HG02884 (cell line): ENCODE results near the gene TYROBP.
"Not testable (repeated sequence)": the region's sequence is repeated elsewhere in the genome, so short reads cannot be mapped to it uniquely, and the experiment has no call there.

Source experiments
- ATAC-seq: cut with Tn5 transposase; IDR thresholded peaks from one replicate; pipeline ENCODE4 v1.9.1; 2021; ENCODE audit warnings: mild to moderate bottlenecking, moderate library complexity; ENCODE audit not compliant: unreplicated experiment

TYROBP gene

DNA sequence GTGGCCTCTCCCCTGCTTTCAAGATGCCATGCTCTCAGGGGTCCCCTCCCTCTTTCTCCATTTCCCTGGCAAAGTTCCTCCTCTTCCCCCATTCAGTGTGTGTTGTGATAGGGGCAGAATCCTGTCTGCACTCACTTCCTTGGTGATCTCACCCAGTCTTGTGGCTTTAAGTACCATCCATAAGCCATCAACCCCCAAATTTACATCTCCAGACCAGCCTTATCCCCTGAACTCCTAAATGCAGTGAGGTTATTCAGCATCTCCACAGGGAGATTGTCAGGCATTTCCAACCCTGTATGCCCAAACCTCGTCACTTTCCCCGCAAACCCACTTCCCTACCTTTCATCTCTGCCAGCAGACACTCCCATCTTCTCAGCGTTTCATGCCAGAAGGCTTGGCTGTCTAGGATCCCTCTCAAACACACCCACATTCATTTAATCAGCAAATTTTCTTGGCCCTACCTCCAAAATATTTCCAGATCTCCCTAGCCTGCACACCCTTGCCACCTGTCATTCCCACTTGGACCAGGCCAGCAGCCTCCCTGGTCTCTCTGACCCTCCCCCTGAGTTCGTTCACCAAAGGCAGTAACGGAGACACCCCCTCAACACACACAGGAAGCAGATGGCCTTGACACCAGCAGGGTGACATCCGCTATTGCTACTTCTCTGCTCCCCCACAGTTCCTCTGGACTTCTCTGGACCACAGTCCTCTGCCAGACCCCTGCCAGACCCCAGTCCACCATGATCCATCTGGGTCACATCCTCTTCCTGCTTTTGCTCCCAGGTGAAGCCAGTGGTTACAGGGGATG, 6.0 kb downstream of the TYROBP start, which contains the start of gene HCST:
TSS of gene HCST (plus strand) at position 676 of the 808 bp plus-strand sequence. CDS start at position 741, 65 bp downstream.
- ATAC-seq = no peak

GRCh38 chr19:35901055-35901644, 6.9 kb downstream of the TYROBP start:
- ATAC-seq = no peak

- no peak for ATAC-seq
Observed at GRCh38 chr19:35899547-35900214, 8.4 kb downstream of the TYROBP start.

GRCh38 chr19:35898499-35898809, 9.6 kb downstream of the TYROBP start:
- ATAC-seq = no peak

DNA sequence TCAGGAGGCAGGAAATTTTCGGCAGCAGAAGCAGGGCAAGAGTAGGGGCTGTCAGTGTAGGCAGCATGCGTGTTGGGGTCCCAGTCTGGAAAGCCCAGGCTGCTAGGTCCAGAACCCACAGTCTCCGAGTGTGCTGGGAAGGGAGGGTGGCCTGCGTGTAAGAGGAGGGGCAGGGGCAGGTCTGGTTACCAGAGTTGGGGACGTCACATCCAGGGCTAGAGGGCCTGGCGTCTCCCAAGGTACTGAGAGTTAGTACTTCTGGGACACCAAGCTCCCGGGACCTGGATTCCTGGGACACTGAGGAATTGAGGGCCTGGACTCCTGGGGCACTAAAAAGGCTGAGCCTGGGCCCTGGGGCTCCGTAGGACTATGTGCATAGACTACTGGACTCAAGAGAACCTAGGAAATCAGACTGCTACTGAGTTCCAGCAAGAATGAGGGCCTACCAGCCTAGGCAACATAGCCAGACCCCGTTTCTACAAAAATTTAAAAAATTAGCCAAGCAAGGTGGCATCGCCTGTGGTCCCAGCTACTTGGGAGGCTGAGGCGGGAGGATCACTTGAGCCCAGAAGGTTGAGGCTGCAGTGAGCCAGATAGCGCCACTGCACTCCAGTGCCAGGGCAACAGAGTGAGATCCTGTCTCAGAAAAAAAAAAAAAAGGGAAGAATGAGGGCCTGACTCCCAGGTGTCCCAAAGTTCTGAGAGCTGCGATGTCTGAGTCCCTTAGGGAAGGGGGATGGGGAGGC, 10.2 kb downstream of the TYROBP start:
- ATAC-seq = no peak

GRCh38 chr19:35896643-35897040, 11.5 kb downstream of the TYROBP start:
- ATAC-seq = no peak

GRCh38 chr19:35895911-35896642, 12.0 kb downstream of the TYROBP start:
- ATAC-seq = no peak

- ATAC-seq = no peak
Observed at GRCh38 chr19:35894342-35894741, 13.8 kb downstream of the TYROBP start.

DNA sequence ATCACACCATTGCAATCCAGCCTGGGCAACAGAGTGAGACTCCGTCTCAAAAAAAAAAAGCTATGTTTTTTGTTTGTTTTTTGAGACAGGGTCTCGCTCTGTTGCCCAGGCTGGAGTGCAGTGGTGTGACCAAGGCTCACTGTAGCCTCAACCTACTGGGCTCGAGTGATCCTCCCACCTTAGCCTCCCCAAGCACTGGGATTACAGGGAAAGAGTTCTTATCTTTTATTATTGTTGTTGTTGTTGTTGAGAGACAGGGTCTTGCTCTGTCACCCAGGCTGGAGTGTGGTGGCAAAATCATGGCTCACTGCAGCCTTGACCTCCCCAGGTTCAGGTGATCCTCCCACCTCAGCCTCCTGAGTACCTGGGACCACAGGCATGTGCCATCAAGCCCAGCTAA, 16.3 kb downstream of the TYROBP start:
- not testable (repeated sequence) for ATAC-seq

DNA sequence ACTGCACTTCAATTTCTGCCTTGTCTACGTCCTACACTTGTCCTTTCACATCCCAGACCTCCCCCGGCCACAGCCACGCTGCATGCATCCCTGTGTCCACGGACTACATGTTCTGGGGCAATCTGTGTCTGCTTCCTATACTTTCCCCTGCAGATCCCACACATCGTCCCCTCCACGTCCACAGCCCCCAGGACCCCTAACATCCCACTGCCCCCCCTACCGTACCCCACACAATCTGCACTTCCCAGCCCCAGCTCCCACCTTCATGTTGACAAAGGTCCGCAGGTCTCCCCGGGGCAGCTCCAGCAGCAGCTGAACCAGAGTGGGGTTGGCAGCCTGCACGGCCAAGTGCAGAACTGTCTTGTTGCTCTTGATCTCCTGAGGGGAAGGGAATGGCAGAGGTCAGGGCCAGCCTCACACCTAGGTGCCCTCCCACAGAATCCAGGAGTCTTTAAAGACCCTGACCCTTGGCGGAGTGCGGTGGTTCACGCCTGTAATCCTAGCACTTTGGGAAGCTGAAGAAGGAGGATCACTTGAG, 17.9 kb downstream of the TYROBP start:
- no peak for ATAC-seq

DNA sequence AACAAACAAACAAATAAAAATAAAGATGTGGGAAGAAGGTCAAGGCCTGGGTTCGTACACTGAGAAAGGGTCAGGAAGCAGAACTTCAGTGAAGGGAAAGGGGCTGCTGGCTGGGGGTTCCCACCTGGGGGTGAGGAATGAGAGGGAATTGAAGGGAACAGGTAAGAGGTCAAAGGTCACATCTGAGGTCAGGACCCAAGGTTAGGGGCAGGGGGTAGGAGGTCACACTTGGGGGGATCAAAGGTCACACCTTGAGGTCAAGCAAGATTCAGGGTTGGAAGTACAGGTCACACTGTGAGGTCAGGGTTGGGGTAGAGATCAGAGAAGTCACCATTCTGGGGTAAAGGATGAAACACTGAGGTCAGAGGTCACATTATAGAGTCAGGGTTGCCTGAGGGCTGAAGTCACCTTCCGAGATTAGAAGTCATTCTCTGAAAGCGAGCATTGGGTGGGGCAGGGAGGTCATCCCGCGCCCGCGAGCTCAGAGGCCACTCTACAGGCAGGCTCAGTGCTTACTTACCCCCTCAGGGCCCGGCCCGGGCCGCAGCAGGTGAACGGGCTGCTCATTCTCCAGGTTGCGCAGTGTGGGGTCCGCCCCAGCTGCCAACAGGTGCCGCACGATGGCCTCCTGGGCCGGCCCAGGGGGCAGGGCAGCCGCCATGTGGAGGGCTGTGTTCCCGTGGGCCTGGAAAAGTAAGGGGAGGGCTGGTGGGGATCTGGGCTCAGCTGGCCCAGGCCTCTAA, 18.6 kb downstream of the TYROBP start:
- no peak for ATAC-seq

- ATAC-seq = no peak
Observed at GRCh38 chr19:35888398-35888797, 19.7 kb downstream of the TYROBP start.

GRCh38 chr19:35887197-35887596, 20.9 kb downstream of the TYROBP start:
- no peak for ATAC-seq

DNA sequence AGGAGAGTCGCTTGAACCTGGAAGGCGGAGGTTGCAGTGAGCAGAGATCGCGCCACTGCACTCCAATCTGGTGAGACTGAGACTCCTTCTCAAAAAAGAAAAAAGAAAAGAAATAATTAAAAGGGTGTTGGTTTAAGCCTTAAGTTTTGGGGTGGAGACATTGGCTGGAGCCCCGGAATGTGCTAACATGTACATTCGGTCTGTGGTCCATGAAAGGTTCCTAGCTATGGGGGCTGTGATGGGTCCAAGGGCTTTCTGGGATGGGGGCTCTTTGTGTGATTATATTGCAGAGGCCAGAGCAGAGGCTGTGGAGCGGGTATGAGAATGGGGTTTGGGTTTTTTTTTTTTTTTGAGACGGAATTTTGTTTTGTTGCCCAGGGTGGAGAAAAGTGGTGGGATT, 22.2 kb downstream of the TYROBP start:
- no peak for ATAC-seq

DNA sequence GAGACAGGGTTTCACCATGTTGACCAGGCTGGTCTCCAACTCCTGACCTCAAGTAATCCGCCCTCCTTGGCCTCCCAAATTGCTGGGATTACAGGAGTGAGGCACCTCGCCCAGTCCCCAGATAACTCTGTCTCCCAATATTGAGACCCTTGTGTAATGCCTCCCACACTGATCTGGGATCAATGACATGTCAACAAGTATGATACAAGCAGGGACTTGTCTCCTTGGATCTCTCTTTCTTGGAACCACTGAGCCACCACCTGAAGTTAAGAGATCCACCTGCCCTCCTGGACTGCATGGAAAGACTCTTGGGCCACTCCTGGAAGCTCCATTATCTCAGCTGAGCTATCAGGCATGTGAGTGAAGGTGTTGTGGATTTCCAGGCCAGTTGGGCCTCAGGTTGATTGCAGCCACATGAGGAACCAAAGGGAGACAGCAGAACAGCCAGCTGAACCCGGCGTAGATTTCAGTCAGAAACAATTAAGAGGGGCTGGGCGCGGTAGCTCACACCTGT, 22.8 kb downstream of the TYROBP start:
- ATAC-seq = no peak

DNA sequence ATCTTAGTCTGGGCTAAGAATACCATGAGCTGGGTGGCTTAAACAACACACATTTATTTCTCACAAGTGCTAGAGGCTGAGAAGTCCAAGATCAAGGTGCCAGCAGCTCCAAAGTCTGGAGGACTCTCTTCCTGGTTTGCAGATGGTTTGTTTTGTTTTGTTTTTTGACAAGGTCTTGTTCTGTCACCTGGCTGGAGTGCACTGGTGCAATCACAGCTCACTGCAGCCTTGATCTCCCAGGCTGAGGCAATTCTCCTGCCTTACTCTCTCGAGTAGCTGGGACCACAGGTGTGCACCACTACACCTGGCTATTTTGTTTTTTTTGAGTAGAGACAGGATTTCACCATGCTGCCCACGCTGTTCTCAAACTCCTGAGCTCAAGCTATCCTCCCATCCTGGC, 24.2 kb downstream of the TYROBP start:
- ATAC-seq = no peak

DNA sequence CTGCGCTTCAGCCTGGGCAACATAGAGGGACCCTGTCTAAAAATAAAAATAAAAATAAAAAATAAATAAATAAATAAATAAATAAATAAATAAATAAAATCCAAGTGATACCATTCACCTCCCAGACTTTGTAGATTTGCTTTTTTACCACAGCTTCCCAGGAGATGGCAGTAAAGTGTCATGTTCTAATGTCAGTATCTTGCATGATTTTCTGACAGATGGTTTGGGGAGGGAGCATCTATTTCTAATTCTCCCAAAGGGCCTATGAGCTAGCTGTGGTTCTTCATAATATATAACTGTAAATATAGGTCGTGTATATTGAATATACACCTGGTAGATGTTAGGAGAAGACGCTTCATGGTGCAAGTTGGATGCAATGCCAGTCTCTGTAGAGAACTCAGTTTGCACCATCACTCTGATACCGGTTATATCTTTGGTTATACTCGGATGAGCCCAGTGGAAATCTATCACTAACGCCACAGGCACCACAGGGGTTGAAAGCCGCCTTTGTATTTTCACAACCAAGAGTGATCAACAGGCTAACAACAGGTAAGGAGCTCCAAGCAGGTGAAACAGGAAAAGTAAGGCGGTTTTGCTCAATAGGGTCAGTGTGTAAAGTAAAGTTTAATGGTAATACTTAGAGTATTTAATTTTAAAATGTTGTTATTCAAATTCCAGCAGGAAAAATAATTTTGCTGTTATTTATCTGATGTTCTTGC, 25.8 kb downstream of the TYROBP start:
- no peak for ATAC-seq

GRCh38 chr19:35879770-35880317, 28.3 kb downstream of the TYROBP start:
- no peak for ATAC-seq

DNA sequence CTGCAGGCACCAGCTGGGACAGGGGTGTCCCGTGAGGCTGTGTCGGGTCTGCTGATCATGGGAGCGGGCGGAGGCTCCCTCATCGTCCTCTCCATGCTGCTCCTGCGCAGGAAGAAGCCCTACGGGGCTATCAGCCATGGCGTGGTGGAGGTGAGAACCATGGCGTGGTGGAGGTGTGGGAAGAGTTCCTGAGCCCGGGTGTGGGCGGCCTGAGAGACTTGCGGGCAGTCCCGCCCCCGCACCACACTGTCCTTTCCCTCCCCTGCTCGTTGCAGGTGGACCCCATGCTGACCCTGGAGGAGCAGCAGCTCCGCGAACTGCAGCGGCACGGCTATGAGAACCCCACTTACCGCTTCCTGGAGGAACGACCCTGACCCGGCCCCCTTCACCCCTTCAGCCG, 29.0 kb downstream of the TYROBP start:
- no peak for ATAC-seq
